Measurements from ENCODE around the gene TSC22D4.

DNA sequence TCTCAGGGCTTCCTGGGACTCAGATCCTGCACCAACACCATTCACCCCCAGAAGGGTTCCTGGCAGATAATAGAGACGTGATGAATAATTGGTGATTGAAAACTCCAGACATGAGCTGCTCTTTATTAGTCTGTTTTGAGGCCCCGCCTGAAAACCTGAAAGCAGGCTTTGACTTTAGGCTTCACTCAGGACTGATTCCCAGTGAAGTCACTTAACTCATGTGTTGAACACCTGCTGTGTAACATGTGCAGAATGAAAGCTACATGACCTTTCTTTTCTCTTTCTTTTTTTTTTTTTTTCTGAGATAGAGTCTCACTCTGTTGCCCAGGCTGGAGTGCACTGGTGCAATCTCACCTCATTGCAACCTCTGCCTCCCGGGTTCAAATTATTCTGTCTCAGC lies 23.8 kb downstream of the TSC22D4 start:
- no peak for TF ChIP-seq EZH2phosphoT487 (IDR thresholded peaks at IDR 0.05; ENCODE audit: borderline replicate concordance, low read depth, low read length)
- TF ChIP-seq, protein P1, sequence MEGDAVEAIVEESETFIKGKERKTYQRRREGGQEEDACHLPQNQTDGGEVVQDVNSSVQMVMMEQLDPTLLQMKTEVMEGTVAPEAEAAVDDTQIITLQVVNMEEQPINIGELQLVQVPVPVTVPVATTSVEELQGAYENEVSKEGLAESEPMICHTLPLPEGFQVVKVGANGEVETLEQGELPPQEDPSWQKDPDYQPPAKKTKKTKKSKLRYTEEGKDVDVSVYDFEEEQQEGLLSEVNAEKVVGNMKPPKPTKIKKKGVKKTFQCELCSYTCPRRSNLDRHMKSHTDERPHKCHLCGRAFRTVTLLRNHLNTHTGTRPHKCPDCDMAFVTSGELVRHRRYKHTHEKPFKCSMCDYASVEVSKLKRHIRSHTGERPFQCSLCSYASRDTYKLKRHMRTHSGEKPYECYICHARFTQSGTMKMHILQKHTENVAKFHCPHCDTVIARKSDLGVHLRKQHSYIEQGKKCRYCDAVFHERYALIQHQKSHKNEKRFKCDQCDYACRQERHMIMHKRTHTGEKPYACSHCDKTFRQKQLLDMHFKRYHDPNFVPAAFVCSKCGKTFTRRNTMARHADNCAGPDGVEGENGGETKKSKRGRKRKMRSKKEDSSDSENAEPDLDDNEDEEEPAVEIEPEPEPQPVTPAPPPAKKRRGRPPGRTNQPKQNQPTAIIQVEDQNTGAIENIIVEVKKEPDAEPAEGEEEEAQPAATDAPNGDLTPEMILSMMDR (conservative IDR thresholded peaks at IDR 0.05; ENCODE audit: low read length) = no peak

All from OCI-LY7 (cell line).